ENCODE data around the gene GREB1L.

DNA sequence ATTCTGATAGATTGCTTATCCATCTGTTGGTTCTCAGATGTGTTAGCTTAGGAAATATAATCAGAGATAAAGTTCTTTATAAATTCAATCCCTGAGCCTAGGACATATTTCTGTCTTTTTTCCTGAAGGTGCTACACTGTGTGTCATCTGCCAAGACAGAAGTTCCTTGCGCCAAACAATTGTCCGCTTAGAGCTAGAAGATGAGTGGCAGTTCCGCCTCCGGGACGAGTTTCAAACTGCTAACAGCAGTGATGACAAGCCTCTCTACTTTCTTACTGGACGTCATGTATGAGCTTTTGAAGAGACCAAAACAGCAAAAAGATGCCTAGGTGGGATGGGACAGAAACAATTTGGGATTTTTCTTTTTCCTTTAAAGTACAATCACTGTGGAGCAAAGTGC is 280.5 kb downstream of the GREB1L start:
- no peak for TF ChIP-seq POLR2A (IDR thresholded peaks at IDR 0.05)
- TF ChIP-seq, protein P1, sequence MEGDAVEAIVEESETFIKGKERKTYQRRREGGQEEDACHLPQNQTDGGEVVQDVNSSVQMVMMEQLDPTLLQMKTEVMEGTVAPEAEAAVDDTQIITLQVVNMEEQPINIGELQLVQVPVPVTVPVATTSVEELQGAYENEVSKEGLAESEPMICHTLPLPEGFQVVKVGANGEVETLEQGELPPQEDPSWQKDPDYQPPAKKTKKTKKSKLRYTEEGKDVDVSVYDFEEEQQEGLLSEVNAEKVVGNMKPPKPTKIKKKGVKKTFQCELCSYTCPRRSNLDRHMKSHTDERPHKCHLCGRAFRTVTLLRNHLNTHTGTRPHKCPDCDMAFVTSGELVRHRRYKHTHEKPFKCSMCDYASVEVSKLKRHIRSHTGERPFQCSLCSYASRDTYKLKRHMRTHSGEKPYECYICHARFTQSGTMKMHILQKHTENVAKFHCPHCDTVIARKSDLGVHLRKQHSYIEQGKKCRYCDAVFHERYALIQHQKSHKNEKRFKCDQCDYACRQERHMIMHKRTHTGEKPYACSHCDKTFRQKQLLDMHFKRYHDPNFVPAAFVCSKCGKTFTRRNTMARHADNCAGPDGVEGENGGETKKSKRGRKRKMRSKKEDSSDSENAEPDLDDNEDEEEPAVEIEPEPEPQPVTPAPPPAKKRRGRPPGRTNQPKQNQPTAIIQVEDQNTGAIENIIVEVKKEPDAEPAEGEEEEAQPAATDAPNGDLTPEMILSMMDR (IDR thresholded peaks at IDR 0.05) = no peak
